Trophoblast cell (in vitro differentiated cells and primary cell): ENCODE measurements around the gene STPG4.

Experiments used
- DNase-seq, 2 donors: peaks; one replicate each; pipeline ENCODE4 v3.0.0-alpha.2; 2016
- H2AFZ ChIP-seq: 2 replicates; pipeline ENCODE4 v1.6.1; 2013; ENCODE audit warnings: low read length, moderate library complexity, mild to moderate bottlenecking; ENCODE audit not compliant: insufficient read depth, poor library complexity
- H2AK5ac ChIP-seq: 2 replicates; pipeline ENCODE4 v1.6.1; 2013; ENCODE audit warnings: mild to moderate bottlenecking, low read length
- H2BK120ac ChIP-seq: 2 replicates; pipeline ENCODE4 v1.6.1; 2013; ENCODE audit warnings: low read length, mild to moderate bottlenecking, moderate library complexity; ENCODE audit not compliant: insufficient read depth, poor library complexity
- H2BK12ac ChIP-seq: 2 replicates; pipeline ENCODE4 v1.6.1; 2013; ENCODE audit warnings: mild to moderate bottlenecking, low read length, moderate library complexity
- H2BK5ac ChIP-seq: 2 replicates; pipeline ENCODE4 v1.6.1; 2013; ENCODE audit warnings: low read length, low read depth, moderate library complexity, mild to moderate bottlenecking; ENCODE audit not compliant: poor library complexity
- H3K14ac ChIP-seq: 2 replicates; pipeline ENCODE4 v1.6.1; 2013; ENCODE audit warnings: mild to moderate bottlenecking, low read length
- H3K18ac ChIP-seq: 2 replicates; pipeline ENCODE4 v1.6.1; 2013; ENCODE audit warnings: mild to moderate bottlenecking, low read length
- H3K23ac ChIP-seq: 2 replicates; pipeline ENCODE4 v1.6.1; 2013; ENCODE audit warnings: low read length
- H3K27ac ChIP-seq: 2 replicates; pipeline ENCODE4 v1.5.1; 2013; ENCODE audit warnings: low read depth, mild to moderate bottlenecking, inconsistent platforms, low read length, moderate library complexity
- H3K27me3 ChIP-seq: 2 replicates; pipeline ENCODE4 v1.6.1; 2013; ENCODE audit warnings: inconsistent platforms, mild to moderate bottlenecking, low read length, moderate library complexity; ENCODE audit not compliant: insufficient read depth
- H3K36me3 ChIP-seq, 2 experiments: 1 replicate in 1 of 2; 2 replicates in 1 of 2; pipeline ENCODE4 v1.6.1; 2013; ENCODE audit warnings: low read length in 2 of 2, mild to moderate bottlenecking in 2 of 2, moderate library complexity in 1 of 2; ENCODE audit not compliant: insufficient read depth in 2 of 2, control insufficient read depth in 1 of 2
- H3K4ac ChIP-seq: 2 replicates; pipeline ENCODE4 v1.6.1; 2013; ENCODE audit warnings: low read depth, mild to moderate bottlenecking, low read length, moderate library complexity
- H3K4me1 ChIP-seq, 2 experiments: 1 replicate in 1 of 2; 2 replicates in 1 of 2; pipeline ENCODE4 v1.6.1; 2013; ENCODE audit warnings: low read length in 2 of 2, mild to moderate bottlenecking in 2 of 2, moderate library complexity in 1 of 2; ENCODE audit not compliant: insufficient read depth in 2 of 2, control insufficient read depth in 1 of 2
- H3K4me2 ChIP-seq: 2 replicates; pipeline ENCODE4 v1.6.1; 2013; ENCODE audit warnings: inconsistent platforms, mild to moderate bottlenecking, low read length, moderate library complexity
- H3K4me3 ChIP-seq: 2 replicates; pipeline ENCODE4 v1.5.1; 2013; ENCODE audit warnings: mild to moderate bottlenecking, low read depth, low read length, inconsistent platforms
- H3K79me1 ChIP-seq: one replicate; pipeline ENCODE4 v1.6.1; 2013; ENCODE audit warnings: low read length
- H3K79me2 ChIP-seq: 2 replicates; pipeline ENCODE4 v1.6.1; 2013; ENCODE audit warnings: low read length, mild to moderate bottlenecking; ENCODE audit not compliant: control insufficient read depth, insufficient read depth, poor library complexity
- H3K9ac ChIP-seq: 2 replicates; pipeline ENCODE4 v1.6.1; 2013; ENCODE audit warnings: mild to moderate bottlenecking, low read length
- H3K9me3 ChIP-seq: 2 replicates; pipeline ENCODE4 v1.6.1; 2013; ENCODE audit warnings: low read depth, mild to moderate bottlenecking, control low read depth, inconsistent platforms, low read length; ENCODE audit not compliant: insufficient read depth
- H4K12ac ChIP-seq: 2 replicates; pipeline ENCODE4 v1.6.1; 2013; ENCODE audit warnings: low read depth, mild to moderate bottlenecking, low read length, moderate library complexity
- H4K8ac ChIP-seq: 2 replicates; pipeline ENCODE4 v1.6.1; 2013; ENCODE audit warnings: low read depth, mild to moderate bottlenecking, low read length, moderate library complexity
- H4K91ac ChIP-seq: one replicate; pipeline ENCODE4 v1.6.1; 2013; ENCODE audit warnings: low read depth, mild to moderate bottlenecking, low read length, moderate library complexity
- WGBS: extraction: QIAGEN DNeasy Blood & Tissue Kit; methylation state at CpG from one replicate; pipeline ENCODE4 v1.1.7; 2013; ENCODE audit warnings: missing lambda C conversion rate; ENCODE audit not compliant: insufficient read length, insufficient coverage; ENCODE audit errors: extremely low coverage; 5-methylcytosine and 5-hydroxymethylcytosine counted together

The STPG4 gene

DNA sequence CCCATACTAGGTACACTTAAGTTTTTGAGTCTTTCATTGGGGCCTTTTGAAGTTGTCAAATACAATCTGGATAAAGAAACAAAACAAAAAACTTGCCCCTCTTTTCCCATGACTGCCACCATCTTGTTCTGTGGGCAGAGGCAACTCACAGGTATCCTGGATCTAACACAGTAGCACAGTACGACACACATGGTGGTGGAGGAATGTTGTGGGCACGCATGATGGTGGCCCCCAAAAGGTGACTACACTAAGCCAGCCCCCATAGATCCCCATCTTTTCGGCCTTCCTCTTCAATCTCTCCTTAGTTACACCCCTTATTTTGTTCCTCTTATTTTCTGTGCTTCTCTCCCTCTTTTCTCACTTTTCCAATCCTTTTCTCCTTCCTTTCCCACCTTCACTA lies 4.5 kb upstream of the STPG4 start:
- no peak overlapping the region for H4K91ac ChIP-seq
- peak overlapping the region; percentile 38 for H3K9ac ChIP-seq
- no peak overlapping the region for H2AFZ ChIP-seq
- H3K79me2 ChIP-seq: peaks cover 2% of the 10 kb centered on the region
- no peak overlapping the region for H3K27ac ChIP-seq
- H3K36me3 ChIP-seq: peaks cover 20 to 26% of the 10 kb centered on the region in 2 experiments
- no peak overlapping the region for H4K8ac ChIP-seq
- H3K4ac ChIP-seq: no peak overlapping the region
- H3K4me1 ChIP-seq: peaks cover 0 to 5% of the 10 kb centered on the region in 2 experiments
- H2BK120ac ChIP-seq: no peak overlapping the region
- WGBS: no CpG with 5 or more reads among the region's 3 CpGs
- H3K27me3 ChIP-seq: no peaks in the 10 kb centered on the region
- no peak overlapping the region for H2BK5ac ChIP-seq
- DNase-seq: no peak
- H3K79me1 ChIP-seq: no peaks in the 10 kb centered on the region
- no peak overlapping the region for H3K4me3 ChIP-seq
- no peak overlapping the region for H2BK12ac ChIP-seq
- H2AK5ac ChIP-seq: no peak overlapping the region
- H3K18ac ChIP-seq: no peak overlapping the region
- peak overlapping the region; percentile 7 for H3K23ac ChIP-seq
- H3K4me2 ChIP-seq: no peak overlapping the region
- no peaks in the 10 kb centered on the region for H3K9me3 ChIP-seq
- H4K12ac ChIP-seq: no peak overlapping the region
- H3K14ac ChIP-seq: no peak overlapping the region

- Histone ChIP-seq H3K9ac (no peak overlapping the region), H2BK120ac (no peak overlapping the region), H3K14ac (no peak overlapping the region), H3K18ac (no peak overlapping the region), H3K79me2 (no peaks in the 10 kb centered on the region), H3K9me3 (no peaks in the 10 kb centered on the region), H3K36me3 (peaks cover 18 to 21% of the 10 kb centered on the region in 2 experiments), H2AK5ac (no peak overlapping the region), H3K79me1 (no peaks in the 10 kb centered on the region), H3K4me2 (no peak overlapping the region), H3K4me1 (peaks cover 0 to 2% of the 10 kb centered on the region in 2 experiments), H3K27ac (no peak overlapping the region), H2BK5ac (no peak overlapping the region), H4K12ac (no peak overlapping the region), H2BK12ac (no peak overlapping the region), H3K27me3 (no peaks in the 10 kb centered on the region), H3K4ac (no peak overlapping the region), H4K8ac (no peak overlapping the region), H2AFZ (no peak overlapping the region), H3K4me3 (no peak overlapping the region), H4K91ac (no peak overlapping the region), H3K23ac (no peak overlapping the region)
- WGBS: no CpG with 5 or more reads among the region's 2 CpGs
- DNase-seq: no peak
Observed at GRCh38 chr2:47158576-47158975, 3.5 kb upstream of the STPG4 start.

- Histone ChIP-seq H2BK5ac (no peak overlapping the region), H3K27me3 (no peaks in the 10 kb centered on the region), H3K27ac (no peak overlapping the region), H3K9ac (no peak overlapping the region), H2AK5ac (no peak overlapping the region), H3K79me2 (no peaks in the 10 kb centered on the region), H3K18ac (no peak overlapping the region), H3K36me3 (peaks cover 6 to 12% of the 10 kb centered on the region in 2 experiments), H3K14ac (no peak overlapping the region), H4K8ac (no peak overlapping the region), H3K4ac (no peak overlapping the region), H4K91ac (no peak overlapping the region), H3K4me3 (no peak overlapping the region), H3K4me1 (no peaks in the 10 kb centered on the region), H3K4me2 (no peak overlapping the region), H2AFZ (no peak overlapping the region), H2BK120ac (no peak overlapping the region), H4K12ac (no peak overlapping the region), H3K23ac (no peak overlapping the region), H2BK12ac (no peak overlapping the region), H3K9me3 (no peaks in the 10 kb centered on the region), H3K79me1 (no peaks in the 10 kb centered on the region)
- DNase-seq: no peak
Observed at GRCh38 chr2:47152803-47153202, 2.3 kb downstream of the STPG4 start.

DNA sequence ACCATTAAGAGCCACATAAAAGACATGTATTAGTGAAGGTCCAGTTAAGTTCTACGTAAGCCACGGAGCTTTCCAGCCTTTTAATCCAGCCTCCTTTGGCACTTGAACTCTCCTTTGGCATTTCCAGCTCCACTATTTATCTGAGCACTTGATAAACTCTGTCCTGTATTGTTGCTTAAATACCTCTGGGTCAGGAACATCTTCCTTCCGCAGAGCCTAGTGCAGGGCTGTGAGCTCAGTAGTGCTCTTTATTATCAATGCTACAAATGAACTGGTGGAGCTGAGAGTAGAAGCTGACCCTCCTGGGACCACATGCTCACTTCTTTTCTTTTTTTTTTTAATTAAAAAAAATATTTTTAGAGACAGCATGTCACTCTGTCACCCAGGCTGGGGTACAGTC lies 4.9 kb downstream of the STPG4 start:
- Histone ChIP-seq H4K12ac (no peak overlapping the region), H3K4ac (no peak overlapping the region), H3K9me3 (no peaks in the 10 kb centered on the region), H3K4me1 (no peaks in the 10 kb centered on the region), H2BK5ac (no peak overlapping the region), H3K27me3 (no peaks in the 10 kb centered on the region), H3K23ac (no peak overlapping the region), H3K27ac (no peak overlapping the region), H3K79me2 (no peaks in the 10 kb centered on the region), H3K18ac (no peak overlapping the region), H3K4me3 (no peak overlapping the region), H3K9ac (no peak overlapping the region), H3K36me3 (peaks cover 3 to 12% of the 10 kb centered on the region in 2 experiments), H2BK12ac (no peak overlapping the region), H4K91ac (no peak overlapping the region), H4K8ac (no peak overlapping the region), H2AK5ac (no peak overlapping the region), H3K79me1 (no peaks in the 10 kb centered on the region), H3K14ac (no peak overlapping the region), H2BK120ac (no peak overlapping the region), H2AFZ (no peak overlapping the region), H3K4me2 (no peak overlapping the region)
- no CpG with 5 or more reads among the region's 3 CpGs for WGBS
- DNase-seq: no peak
